Astrocyte of the spinal cord (primary cell): ENCODE results near the gene MPV17L.
"Not testable (repeated sequence)": the region's sequence is repeated elsewhere in the genome, so short reads cannot be mapped to it uniquely, and the experiment has no call there.

Experiments
- DNase-seq: peaks from one replicate; pipeline ENCODE4 v3.0.0; 2011; ENCODE audit warnings: low read depth, low spot score
- H3K4me3 ChIP-seq: 2 replicates; pipeline ENCODE4 v1.5.1; 2011; ENCODE audit warnings: low read depth, mild to moderate bottlenecking, low read length, moderate library complexity
- CTCF ChIP-seq: IDR thresholded peaks from 2 replicates; pipeline ENCODE4 v1.5.1; 2012; ENCODE audit warnings: low read depth, mild to moderate bottlenecking, low read length, inconsistent platforms
- in situ Hi-C: cut with HindIII; loops from 2 replicates; pipeline ENCODE4 v1.10.0; 2017; ENCODE audit warnings: low sequenced_read_pairs

MPV17L gene

GRCh38 chr16:15446901-15447300 is 51.3 kb downstream of the MPV17L start:
- H3K4me3 ChIP-seq: no peak overlapping the region
- in situ Hi-C loops: no loop called here
- no peak for TF ChIP-seq CTCF
- DNase-seq: no peak

GRCh38 chr16:15450624-15451023 is 55.1 kb downstream of the MPV17L start:
- no peak for DNase-seq
- in situ Hi-C loops: no loop called here
- no peak for TF ChIP-seq CTCF
- no peak overlapping the region for H3K4me3 ChIP-seq

- H3K4me3 ChIP-seq: no peak overlapping the region
- DNase-seq: no peak
- no peak for TF ChIP-seq CTCF
- in situ Hi-C loops: no loop called here
Measured at GRCh38 chr16:15451098-15451731, 55.7 kb downstream of the MPV17L start.

- in situ Hi-C loops: no loop called here
- no peak for DNase-seq
- H3K4me3 ChIP-seq: no peak overlapping the region
- TF ChIP-seq CTCF: no peak
Measured at GRCh38 chr16:15452246-15452855, 56.8 kb downstream of the MPV17L start.

GRCh38 chr16:15453296-15453695 is 57.7 kb downstream of the MPV17L start:
- H3K4me3 ChIP-seq, in situ Hi-C loops, DNase-seq: not testable (repeated sequence)

GRCh38 chr16:15454933-15455332 is 59.4 kb downstream of the MPV17L start:
- DNase-seq, H3K4me3 ChIP-seq, in situ Hi-C loops: not testable (repeated sequence)

GRCh38 chr16:15457400-15457799 is 61.8 kb downstream of the MPV17L start:
- H3K4me3 ChIP-seq: no peak overlapping the region
- in situ Hi-C loops: no loop called here
- no peak for DNase-seq
- no peak for TF ChIP-seq CTCF
